H1 (cell line): ENCODE data around the gene SH2B3.

ENCODE experiments used
- ATF3 ChIP-seq: IDR thresholded peaks from 2 replicates; pipeline ENCODE4 v1.6.1; 2011; ENCODE audit warnings: low read depth, mild to moderate bottlenecking, low read length; ENCODE audit not compliant: insufficient read depth
- BRCA1 ChIP-seq: IDR thresholded peaks from 2 replicates; pipeline ENCODE4 v1.6.1; 2012; ENCODE audit warnings: low read depth, low read length, improper control_type of control experiment
- CTCF ChIP-seq, 3 experiments: IDR thresholded peaks; 1 replicate in 2 of 3; 2 replicates in 1 of 3; pipeline versions ENCODE4 v1.5.1 to v1.6.1; 2011; ENCODE audit warnings: low read length in 3 of 3, mild to moderate bottlenecking in 3 of 3, inconsistent platforms in 2 of 3, low read depth in 1 of 3, moderate library complexity in 1 of 3; ENCODE audit not compliant: insufficient read depth in 1 of 3; ENCODE audit errors: control extremely low read depth in 1 of 3
- EZH2 ChIP-seq: fragments of 200-600 bp; sonication (generic); IDR thresholded peaks from 2 replicates; pipeline ENCODE4 v1.7.1; 2012; ENCODE audit warnings: low read depth, mild to moderate bottlenecking, moderate library complexity, low read length, inconsistent platforms; ENCODE audit not compliant: severe bottlenecking
- POLR2AphosphoS5 ChIP-seq: IDR thresholded peaks from 2 replicates; pipeline ENCODE4 v1.6.1; 2011; ENCODE audit warnings: low read depth, low read length
- SIX5 ChIP-seq: IDR thresholded peaks from 2 replicates; pipeline ENCODE4 v1.6.1; 2011; ENCODE audit warnings: mild to moderate bottlenecking, low read depth, low read length
- SP1 ChIP-seq: IDR thresholded peaks from 2 replicates; pipeline ENCODE4 v1.6.1; 2011; ENCODE audit warnings: low read depth, low read length

- TF ChIP-seq ATF3 (no peak), CTCF (IDR thresholded peaks at IDR 0.05; ENCODE audit: control extremely low read depth in 1 of 3, insufficient read depth in 1 of 3, low read depth in 1 of 3, low read length in 3 of 3) (no peak), EZH2 (no peak), SP1 (no peak), POLR2AphosphoS5 (no peak), SIX5 (no peak), BRCA1 (no peak)
These were observed 5.6 kb downstream of the SH2B3 start for GRCh38 chr12:111411185-111411764.
